WI38 (cell line): ENCODE measurements around the gene OXTR.

ENCODE experiments used
- H3K4me3 ChIP-seq: 2 replicates; pipeline ENCODE4 v1.5.1; 2011; ENCODE audit warnings: low read depth, mild to moderate bottlenecking, control low read depth, low read length
- TF ChIP-seq, protein P1 (sequence below): IDR thresholded peaks from 2 replicates; pipeline ENCODE4 v1.5.1; 2012; ENCODE audit warnings: low read depth, mild to moderate bottlenecking, control low read depth, low read length

OXTR gene

DNA sequence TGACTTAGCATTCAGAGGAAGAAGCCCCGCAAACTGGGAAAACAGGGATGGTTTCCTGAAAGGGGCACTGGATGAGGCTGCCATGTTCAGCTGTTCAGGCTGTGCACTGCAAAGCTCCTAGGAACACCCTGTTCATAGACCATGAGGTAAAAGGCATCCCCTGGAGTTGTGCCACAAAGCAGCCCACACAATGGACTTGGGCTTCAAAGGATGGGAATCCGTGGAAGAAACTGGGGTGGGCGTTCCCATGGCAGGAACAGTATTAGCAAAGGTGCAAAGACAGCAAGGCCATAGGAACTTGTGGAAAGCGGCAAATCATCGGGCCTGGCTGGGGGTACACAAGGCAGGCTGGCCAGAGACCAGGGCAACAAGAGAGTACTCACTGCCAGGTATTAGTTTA, 8.9 kb downstream of the OXTR start:
- TF ChIP-seq, protein P1, sequence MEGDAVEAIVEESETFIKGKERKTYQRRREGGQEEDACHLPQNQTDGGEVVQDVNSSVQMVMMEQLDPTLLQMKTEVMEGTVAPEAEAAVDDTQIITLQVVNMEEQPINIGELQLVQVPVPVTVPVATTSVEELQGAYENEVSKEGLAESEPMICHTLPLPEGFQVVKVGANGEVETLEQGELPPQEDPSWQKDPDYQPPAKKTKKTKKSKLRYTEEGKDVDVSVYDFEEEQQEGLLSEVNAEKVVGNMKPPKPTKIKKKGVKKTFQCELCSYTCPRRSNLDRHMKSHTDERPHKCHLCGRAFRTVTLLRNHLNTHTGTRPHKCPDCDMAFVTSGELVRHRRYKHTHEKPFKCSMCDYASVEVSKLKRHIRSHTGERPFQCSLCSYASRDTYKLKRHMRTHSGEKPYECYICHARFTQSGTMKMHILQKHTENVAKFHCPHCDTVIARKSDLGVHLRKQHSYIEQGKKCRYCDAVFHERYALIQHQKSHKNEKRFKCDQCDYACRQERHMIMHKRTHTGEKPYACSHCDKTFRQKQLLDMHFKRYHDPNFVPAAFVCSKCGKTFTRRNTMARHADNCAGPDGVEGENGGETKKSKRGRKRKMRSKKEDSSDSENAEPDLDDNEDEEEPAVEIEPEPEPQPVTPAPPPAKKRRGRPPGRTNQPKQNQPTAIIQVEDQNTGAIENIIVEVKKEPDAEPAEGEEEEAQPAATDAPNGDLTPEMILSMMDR, result no peak
- H3K4me3 ChIP-seq, result no peak overlapping the region

DNA sequence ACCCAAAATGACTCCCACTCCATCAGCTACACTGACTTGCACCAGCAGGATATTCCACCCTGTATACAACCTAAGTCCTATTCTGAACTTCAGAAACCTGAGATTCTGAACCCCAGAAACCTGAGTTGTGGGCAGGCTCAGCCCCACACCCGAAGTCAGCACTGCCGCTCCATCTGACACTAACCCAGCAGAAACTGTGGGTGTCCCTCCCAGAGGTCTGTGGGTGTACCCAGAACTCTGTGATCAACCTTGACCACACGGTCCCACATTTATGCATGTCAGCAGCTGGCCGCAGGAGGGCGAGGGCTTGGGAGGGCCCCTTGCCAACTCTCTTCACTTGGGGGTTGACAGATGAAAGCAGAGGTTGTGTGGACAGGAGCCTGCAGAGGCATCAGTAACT, 9.3 kb downstream of the OXTR start:
- TF ChIP-seq, protein P1, result no peak

DNA sequence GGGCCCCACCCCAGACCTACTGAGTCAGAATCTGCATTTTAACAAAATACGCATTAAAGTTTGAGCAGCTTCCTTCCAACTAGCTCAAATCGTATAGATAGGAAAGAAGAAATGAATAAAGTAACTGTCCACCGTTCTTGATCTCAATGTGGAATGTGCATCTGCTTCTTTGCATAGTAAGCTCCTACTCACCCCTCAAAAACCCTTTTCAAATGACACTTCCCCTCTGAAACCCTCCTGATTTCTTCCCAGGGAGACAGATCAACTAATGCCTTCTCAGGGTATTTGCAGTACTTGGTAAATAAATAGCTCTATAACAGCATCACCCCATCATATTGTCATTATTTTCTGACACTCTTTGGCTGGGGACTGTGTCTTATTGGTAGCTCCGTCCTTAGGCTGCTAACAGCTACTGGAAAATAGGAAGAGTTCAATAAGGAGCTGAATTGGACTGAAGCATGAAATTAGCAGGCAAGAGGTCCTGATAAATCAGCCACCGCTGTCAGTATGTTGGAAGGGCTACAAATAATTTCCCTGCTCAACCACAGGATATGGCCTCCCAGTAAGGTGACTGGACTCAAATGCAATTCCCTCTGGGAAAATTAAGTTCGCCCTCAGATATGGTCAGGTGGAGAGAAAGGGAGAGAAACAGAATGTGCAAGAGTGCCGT, 10.2 kb downstream of the OXTR start:
- H3K4me3 ChIP-seq, result no peak overlapping the region
- TF ChIP-seq, protein P1, result no peak

More for the DNA sequence above, 9.3 kb downstream of the OXTR start:
- no peak overlapping the region for H3K4me3 ChIP-seq

DNA sequence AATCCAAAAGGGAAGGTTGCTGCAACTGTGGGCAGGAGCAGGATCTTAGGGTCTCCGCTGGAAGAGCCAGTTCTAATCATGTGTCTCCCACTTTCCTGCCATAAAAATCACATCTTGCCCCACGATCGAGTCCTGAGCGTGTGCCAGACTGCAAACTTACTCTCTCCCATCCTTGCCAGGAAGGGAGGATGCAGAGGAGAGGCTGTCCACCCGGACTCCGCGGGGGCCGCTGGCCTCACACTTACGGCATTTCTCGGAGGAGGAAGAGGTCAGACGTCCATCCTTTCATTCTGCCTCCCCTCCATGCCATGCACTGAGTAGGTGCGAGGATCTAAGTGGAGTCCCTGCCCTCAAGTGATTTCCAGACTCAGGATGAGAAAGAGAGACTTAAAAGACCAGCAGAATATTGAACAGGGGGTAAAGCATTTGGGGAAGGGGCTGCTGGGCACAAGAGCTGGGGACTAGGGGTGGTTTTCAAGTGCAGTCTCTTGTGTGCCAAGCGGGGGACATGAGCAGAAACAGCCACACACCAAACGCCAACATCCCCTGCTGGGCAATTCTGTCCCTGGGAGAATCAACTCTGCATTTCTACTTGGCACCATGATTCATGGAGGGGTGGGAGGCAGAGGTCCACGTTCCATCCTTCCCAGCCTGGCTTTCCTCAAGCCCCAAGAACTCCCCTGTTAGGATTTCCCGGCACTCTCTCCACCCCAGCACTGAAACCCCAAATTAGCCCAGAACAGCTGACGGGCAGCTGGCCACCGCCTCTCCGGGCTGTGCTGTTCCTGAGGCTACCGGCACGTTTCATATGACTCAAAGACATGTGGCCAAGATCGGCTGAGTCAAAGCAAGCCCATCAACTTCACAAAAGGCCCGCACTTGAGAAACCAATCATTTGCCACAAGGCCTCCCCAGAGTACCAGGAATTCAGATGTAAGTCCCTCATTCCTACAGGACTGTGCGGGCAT, 11.6 kb downstream of the OXTR start:
- TF ChIP-seq, protein P1, result no peak
- H3K4me3 ChIP-seq, result no peak overlapping the region

DNA sequence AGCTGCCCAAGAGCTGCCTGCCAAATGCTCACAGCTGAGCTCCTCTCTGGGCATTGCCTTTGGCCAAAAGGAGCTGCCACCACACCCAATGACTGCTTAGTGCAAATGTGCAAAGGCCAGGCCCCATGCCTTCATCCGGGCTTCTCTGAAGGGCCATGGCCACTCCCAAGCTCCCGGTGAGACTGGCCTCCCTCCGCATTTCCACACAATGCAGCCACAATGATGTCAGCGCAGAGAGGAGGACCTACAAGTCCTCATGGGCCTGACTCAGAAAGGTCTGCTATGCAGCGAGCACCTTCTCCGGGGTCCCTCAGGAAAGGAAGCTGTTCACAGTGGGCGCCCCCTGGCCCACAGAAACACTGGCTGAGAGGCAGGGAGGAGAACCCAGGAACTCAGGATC, 12.7 kb downstream of the OXTR start:
- TF ChIP-seq, protein P1, result no peak

DNA sequence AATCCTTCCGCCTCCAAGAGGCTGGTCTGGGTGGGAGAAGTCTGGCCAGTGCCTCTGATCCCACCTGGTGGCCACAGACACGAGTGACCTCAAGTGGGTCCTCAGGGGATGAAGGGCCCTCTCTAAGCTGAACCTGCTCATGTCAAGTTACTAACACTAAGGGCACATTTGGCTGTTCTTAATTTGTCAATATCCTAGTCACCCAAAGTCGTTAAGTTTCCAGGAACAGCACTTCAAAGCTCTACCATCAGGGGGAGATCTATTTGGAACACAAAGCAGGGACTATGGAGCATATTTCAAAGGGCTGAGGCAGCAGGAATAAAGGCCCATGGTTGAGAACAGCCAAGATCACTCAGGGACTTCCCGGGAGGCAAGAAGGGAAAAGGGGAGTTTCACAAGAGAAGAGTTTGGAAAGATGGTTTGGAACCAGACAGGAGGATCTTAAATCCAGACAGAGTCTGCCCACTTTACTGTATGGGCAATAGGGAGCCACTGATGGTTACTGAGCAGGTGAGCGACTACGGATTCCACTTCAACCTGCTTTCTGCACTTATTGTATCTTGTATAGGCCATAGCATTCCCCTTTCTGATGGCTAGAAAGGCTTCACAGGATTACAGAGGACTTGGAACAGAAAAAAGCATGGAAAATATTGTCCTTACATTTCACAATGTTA, 13.7 kb downstream of the OXTR start:
- TF ChIP-seq, protein P1, result peak; percentile 43
- H3K4me3 ChIP-seq, result no peak overlapping the region

More for the DNA sequence above, 12.7 kb downstream of the OXTR start:
- H3K4me3 ChIP-seq, result no peak overlapping the region

DNA sequence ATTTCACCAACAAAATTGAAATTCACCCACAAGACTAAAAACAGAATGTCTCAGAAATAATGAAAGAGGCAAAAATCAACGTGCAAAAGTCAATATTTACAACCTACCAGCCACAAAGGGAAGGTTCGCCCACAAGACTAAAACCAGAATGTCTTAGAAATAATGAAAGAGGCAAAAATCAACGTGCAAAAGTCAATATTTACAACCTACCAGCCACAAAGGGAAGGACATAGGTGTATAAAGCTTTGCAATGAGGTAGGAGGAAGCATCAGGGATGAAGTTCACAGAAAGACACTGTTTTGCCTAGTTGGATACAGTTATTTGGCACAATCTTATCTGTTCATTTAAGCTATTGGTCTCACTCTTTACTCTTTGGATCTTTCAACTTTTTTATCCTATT, 14.3 kb downstream of the OXTR start:
- no peak overlapping the region for H3K4me3 ChIP-seq
- TF ChIP-seq, protein P1, result no peak
